Spleen (tissue), 7 donors: ENCODE measurements around the gene DHX9.

Experiments
- POLR2AphosphoS5 ChIP-seq, 3 donors: sonication (generic); formaldehyde crosslinking; IDR thresholded peaks; one replicate each; pipeline ENCODE4 v1.5.1; 2017; ENCODE audit warnings: antibody characterized with exemption in 3 of 3
- TF ChIP-seq, protein P1 (sequence below), 11 experiments: fragments of 200-600 bp in 7 of 11; fragments of 450-650 bp in 4 of 11; sonication (generic) in 4 of 11; IDR thresholded peaks in 8 of 11; conservative IDR thresholded peaks in 3 of 11; 1 replicate in 7 of 11; 2 replicates in 4 of 11; pipeline versions ENCODE4 v1.4.0 to v1.8.0; 2016 to 2021; ENCODE audit warnings: antibody characterized with exemption in 11 of 11, inconsistent platforms in 4 of 11, mild to moderate bottlenecking in 1 of 11
- donor health status: DM: no; HTN: no; CAD: no; lungs with moderate emphysema.
- donor health status: DM: no; HTN: no; CAD: no.
- donor health status: DM: no; HTN: no; CAD: no.

DNA sequence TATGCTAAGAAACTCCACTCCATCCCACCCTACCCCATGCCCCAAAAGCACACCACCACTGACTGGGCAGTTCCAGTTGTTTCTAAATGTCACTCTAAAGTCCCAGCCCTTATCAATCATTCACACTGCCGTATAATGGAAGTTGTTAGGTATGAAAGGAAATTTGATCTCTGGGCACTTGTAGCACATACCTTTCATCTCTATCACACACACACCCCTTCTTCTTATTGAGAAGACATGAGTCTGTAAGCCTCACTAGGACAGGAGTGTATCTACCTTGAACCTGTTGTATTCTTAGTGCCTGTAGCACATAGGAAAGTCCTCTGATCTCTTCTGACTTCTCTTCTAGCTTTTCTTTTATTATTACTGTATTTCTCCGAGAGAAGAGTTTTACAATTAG, 22.3 kb upstream of the DHX9 start:
- TF ChIP-seq, protein P1, sequence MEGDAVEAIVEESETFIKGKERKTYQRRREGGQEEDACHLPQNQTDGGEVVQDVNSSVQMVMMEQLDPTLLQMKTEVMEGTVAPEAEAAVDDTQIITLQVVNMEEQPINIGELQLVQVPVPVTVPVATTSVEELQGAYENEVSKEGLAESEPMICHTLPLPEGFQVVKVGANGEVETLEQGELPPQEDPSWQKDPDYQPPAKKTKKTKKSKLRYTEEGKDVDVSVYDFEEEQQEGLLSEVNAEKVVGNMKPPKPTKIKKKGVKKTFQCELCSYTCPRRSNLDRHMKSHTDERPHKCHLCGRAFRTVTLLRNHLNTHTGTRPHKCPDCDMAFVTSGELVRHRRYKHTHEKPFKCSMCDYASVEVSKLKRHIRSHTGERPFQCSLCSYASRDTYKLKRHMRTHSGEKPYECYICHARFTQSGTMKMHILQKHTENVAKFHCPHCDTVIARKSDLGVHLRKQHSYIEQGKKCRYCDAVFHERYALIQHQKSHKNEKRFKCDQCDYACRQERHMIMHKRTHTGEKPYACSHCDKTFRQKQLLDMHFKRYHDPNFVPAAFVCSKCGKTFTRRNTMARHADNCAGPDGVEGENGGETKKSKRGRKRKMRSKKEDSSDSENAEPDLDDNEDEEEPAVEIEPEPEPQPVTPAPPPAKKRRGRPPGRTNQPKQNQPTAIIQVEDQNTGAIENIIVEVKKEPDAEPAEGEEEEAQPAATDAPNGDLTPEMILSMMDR (IDR thresholded peaks at IDR 0.05 in 8 of 11, conservative IDR thresholded peaks at IDR 0.05 in 3 of 11): no peak
- no peak for TF ChIP-seq POLR2AphosphoS5 (IDR thresholded peaks at IDR 0.05)
